Progenitor cell of endocrine pancreas (in vitro differentiated cells): ENCODE data around the gene MROH8. TPM values are rescaled to one million over a fixed set of nuclear protein-coding genes. Genes with fewer than 3 reads are reported as not detected.
A peak's percentile ranks its signal among the peaks of the same experiment; 100 is the strongest.

Source experiments
- DNase-seq: peaks from one replicate; pipeline ENCODE4 v3.0.0; 2021; ENCODE audit warnings: low spot score; ENCODE audit not compliant: unreplicated experiment
- H3K27ac Mint-ChIP-seq: 2 replicates; pipeline ENCODE4 v1.8.0; 2021; ENCODE audit warnings: mild to moderate bottlenecking, moderate library complexity, mixed read lengths
- H3K27me3 Mint-ChIP-seq: 2 replicates; pipeline ENCODE4 v1.8.0; 2021; ENCODE audit warnings: mixed read lengths
- H3K36me3 Mint-ChIP-seq: 2 replicates; pipeline ENCODE4 v1.8.0; 2022; ENCODE audit warnings: mixed read lengths; ENCODE audit not compliant: insufficient read depth
- H3K4me1 Mint-ChIP-seq: 2 replicates; pipeline ENCODE4 v1.8.0; 2021; ENCODE audit warnings: low read depth, mixed read lengths
- H3K4me3 Mint-ChIP-seq: 2 replicates; pipeline ENCODE4 v1.8.0; 2021; ENCODE audit warnings: low read depth, mild to moderate bottlenecking, moderate library complexity, mixed read lengths
- H3K9me3 Mint-ChIP-seq: 2 replicates; pipeline ENCODE4 v1.8.0; 2021; ENCODE audit warnings: low read depth, mixed read lengths
- total RNA-seq: library from RNA; stranded (reverse); gene quantifications from 2 replicates; pipeline ENCODE4 v1.2.1, GENCODE V29; 2021
- TF ChIP-seq, protein P1 (sequence below): fragments of 200-600 bp; sonication (generic); IDR thresholded peaks from one replicate; pipeline ENCODE4 v1.5.0; 2021; ENCODE audit warnings: antibody characterized with exemption, mild to moderate bottlenecking; ENCODE audit not compliant: unreplicated experiment

MROH8 gene
- total RNA-seq, 1 donor from 2014 or later: 5.7 TPM

DNA sequence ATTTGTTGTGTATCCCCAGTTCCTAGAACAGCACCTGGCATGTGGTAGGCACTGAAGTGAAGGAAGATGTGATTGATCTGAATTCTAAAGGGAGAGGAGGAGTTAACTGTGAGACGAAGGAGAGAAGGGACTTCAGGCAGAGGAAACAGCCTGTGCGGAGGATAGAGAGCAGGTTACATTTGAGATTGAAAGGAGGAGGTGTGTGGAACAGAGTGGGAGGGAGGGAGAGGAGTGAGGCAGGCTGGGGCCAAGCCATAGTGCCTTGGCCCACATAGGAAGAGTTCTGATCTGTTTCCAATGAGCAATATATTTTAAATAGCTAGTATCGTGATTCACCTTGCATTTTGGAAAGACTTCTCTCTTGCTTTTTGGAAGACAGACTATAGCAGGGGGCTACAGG lies 13.9 kb upstream of the MROH8 start:
- H3K27me3 Mint-ChIP-seq: no peaks in the 10 kb centered on the region
- no peak overlapping the region for H3K4me3 Mint-ChIP-seq
- no peaks in the 10 kb centered on the region for H3K9me3 Mint-ChIP-seq
- DNase-seq: no peak
- TF ChIP-seq, protein P1, sequence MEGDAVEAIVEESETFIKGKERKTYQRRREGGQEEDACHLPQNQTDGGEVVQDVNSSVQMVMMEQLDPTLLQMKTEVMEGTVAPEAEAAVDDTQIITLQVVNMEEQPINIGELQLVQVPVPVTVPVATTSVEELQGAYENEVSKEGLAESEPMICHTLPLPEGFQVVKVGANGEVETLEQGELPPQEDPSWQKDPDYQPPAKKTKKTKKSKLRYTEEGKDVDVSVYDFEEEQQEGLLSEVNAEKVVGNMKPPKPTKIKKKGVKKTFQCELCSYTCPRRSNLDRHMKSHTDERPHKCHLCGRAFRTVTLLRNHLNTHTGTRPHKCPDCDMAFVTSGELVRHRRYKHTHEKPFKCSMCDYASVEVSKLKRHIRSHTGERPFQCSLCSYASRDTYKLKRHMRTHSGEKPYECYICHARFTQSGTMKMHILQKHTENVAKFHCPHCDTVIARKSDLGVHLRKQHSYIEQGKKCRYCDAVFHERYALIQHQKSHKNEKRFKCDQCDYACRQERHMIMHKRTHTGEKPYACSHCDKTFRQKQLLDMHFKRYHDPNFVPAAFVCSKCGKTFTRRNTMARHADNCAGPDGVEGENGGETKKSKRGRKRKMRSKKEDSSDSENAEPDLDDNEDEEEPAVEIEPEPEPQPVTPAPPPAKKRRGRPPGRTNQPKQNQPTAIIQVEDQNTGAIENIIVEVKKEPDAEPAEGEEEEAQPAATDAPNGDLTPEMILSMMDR: no peak
- H3K27ac Mint-ChIP-seq: no peak overlapping the region
- H3K36me3 Mint-ChIP-seq: peaks cover 3% of the 10 kb centered on the region
- H3K4me1 Mint-ChIP-seq: peaks cover 10% of the 10 kb centered on the region

DNA sequence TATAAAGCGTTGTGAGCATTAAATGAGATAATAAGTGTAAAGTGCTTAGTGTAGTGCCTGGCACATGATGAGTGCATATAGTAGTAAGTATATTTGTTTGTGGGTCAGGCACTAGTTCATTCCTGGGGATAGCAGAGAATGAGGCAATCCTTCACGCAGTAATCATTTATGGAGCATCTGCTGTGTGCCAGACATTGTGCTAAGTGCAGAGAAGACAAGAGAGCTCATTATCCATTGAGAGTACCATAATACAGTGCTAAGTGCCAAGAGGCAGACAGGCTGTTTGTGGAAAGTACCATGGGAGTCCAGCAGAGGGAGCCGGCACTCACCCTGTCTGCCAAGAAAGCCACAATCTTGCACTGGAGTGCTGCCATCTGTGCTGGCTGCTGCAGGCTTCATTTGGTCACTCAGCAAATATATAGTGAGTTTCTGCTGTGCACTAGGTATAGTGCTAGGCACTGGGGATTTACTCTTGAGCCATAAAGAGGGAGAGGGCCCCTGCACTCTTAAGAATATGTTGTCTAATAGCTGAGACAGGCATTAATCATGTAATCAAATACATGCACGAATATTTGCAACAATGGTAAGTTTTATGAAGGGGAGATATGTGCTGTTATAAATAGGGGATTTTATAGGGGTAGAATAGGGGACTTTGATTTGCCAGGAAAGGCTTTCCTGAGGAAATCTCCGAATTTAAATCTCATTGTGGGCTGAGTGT lies 12.9 kb upstream of the MROH8 start:
- Mint-ChIP-seq H3K27ac (peak overlapping the region; percentile 22), H3K4me1 (peaks cover 10% of the 10 kb centered on the region), H3K36me3 (peaks cover 6% of the 10 kb centered on the region), H3K4me3 (no peak overlapping the region), H3K27me3 (no peaks in the 10 kb centered on the region), H3K9me3 (no peaks in the 10 kb centered on the region)
- TF ChIP-seq, protein P1: peak; percentile 80
- peak; percentile 51 for DNase-seq

DNA sequence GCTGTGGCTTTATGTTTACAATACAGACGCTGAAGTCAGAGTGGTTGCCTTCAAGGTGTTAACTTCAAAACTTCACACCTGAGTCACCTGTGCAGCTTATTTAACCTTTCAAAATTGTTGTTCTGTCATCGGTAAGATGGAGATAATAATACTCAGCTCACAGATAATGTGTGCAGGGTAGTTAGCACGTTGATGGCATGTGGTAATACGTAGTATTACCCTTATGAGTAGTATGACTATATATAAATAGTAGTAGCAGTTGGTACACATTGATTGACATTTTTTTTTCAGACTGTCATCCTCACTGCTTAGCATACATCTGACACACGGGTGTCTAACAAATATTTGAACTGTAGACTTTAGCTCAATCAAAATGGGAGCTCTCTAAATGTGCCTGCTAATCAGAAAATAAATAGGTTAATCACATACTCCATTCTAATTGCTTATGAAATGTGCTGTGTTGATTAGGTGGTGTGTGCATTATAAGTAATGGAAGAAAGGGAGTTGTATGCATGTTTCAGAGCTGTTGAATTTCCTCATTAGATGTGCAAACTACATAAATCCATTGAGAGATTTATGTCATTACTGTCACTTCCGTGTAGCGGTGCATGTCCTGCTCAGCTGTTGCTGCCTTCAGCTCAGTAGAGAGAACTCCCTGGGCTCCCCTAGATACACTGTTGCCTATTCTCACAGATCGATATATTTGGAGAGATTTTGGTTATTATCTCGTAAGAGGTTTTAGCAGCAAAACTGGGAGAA lies 11.2 kb upstream of the MROH8 start:
- Mint-ChIP-seq H3K27me3 (no peaks in the 10 kb centered on the region), H3K4me3 (no peak overlapping the region), H3K9me3 (no peaks in the 10 kb centered on the region), H3K27ac (peak overlapping the region; percentile 49), H3K4me1 (peaks cover 10% of the 10 kb centered on the region), H3K36me3 (peaks cover 6% of the 10 kb centered on the region)
- TF ChIP-seq, protein P1: no peak
- DNase-seq: no peak

DNA sequence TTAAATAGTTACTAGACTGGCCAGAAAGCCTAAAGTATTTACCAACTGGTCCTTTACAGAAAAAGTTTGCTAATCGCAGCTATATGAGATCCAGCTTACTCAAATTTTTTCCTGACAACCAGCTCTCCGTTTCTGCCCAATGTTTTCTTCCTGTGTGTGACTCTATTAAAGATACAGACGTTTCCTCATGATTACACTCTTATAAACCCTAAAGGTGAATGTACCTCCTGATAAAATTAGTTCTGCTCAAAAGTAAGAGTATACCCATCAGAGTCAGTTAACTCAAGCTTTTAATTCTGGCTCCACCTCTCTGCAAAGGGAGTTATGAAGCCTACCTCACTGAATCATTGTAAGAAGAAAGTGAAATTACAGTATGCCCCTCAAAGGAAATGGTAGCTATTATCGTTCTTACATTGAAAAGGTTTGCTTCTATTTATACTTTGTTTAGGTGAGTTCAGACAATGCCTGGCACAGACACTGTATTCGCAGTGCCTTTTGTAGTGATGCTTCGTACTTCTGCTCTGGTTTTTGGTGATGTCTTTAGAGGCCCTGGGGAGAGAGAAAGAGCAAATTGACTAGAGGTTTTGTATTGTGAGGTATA lies 10.2 kb upstream of the MROH8 start:
- H3K27ac Mint-ChIP-seq: no peak overlapping the region
- peaks cover 10% of the 10 kb centered on the region for H3K36me3 Mint-ChIP-seq
- peaks cover 3% of the 10 kb centered on the region for H3K4me1 Mint-ChIP-seq
- no peak overlapping the region for H3K4me3 Mint-ChIP-seq
- DNase-seq: no peak
- H3K27me3 Mint-ChIP-seq: no peaks in the 10 kb centered on the region
- no peaks in the 10 kb centered on the region for H3K9me3 Mint-ChIP-seq
- TF ChIP-seq, protein P1: no peak

DNA sequence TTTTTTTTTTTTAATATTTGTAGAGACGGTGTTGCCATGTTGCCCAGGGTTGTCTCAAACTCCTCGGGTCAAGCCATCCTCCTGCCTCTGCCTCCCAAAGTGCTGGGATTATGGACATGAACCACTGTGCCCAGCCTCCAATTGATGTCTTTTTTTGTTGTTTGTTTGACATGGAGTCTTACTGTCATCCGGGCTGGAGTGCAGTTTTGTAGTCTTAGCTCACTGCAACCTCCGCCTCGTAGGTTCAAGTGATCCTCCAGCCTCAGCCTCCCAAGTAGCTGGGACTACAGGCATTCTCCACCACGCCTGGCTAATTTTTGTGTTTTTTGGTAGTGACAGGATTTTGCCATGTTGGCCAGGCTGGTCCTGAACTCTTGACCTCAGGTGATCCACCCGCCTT lies 9.4 kb upstream of the MROH8 start:
- H3K4me1 Mint-ChIP-seq: peaks cover 1% of the 10 kb centered on the region
- no peaks in the 10 kb centered on the region for H3K9me3 Mint-ChIP-seq
- no peak overlapping the region for H3K4me3 Mint-ChIP-seq
- TF ChIP-seq, protein P1: no peak
- H3K27ac Mint-ChIP-seq: peak overlapping the region; percentile 47
- DNase-seq: no peak
- no peaks in the 10 kb centered on the region for H3K27me3 Mint-ChIP-seq
- peaks cover 13% of the 10 kb centered on the region for H3K36me3 Mint-ChIP-seq
